PC-3 (cell line): ENCODE results near the gene GNAI1.

Experiments used
- EZH2phosphoT487 ChIP-seq: fragments of 300-600 bp; sonication (generic); IDR thresholded peaks from 2 replicates; pipeline ENCODE4 v1.6.1; 2018; ENCODE audit warnings: mild to moderate bottlenecking, antibody characterized with exemption, low read length, borderline replicate concordance
- TF ChIP-seq, protein P1 (sequence below): fragments of 300-600 bp; sonication (generic); conservative IDR thresholded peaks from 2 replicates; pipeline ENCODE4 v1.5.1; 2017; ENCODE audit warnings: antibody characterized with exemption, low read depth, mild to moderate bottlenecking, low read length

DNA sequence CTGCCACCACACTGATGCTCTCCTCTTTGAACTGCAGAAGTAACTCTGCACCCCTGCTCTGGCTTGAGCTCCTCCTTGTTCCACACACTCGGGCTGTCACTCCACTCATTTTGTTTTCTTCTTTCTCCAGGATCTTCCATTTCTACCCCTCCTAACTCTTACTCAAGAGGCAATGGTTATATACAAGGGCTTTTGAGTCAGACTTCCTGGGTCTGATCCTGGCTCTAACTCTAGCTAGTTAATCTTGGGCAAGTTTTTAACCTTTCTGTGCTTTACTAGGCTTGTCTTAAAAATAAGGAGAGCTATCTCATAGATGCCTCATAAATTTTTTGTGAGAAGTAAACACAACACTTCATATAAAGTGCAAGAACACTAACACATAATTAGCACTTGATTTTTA is 45.3 kb upstream of the GNAI1 start:
- TF ChIP-seq, protein P1, sequence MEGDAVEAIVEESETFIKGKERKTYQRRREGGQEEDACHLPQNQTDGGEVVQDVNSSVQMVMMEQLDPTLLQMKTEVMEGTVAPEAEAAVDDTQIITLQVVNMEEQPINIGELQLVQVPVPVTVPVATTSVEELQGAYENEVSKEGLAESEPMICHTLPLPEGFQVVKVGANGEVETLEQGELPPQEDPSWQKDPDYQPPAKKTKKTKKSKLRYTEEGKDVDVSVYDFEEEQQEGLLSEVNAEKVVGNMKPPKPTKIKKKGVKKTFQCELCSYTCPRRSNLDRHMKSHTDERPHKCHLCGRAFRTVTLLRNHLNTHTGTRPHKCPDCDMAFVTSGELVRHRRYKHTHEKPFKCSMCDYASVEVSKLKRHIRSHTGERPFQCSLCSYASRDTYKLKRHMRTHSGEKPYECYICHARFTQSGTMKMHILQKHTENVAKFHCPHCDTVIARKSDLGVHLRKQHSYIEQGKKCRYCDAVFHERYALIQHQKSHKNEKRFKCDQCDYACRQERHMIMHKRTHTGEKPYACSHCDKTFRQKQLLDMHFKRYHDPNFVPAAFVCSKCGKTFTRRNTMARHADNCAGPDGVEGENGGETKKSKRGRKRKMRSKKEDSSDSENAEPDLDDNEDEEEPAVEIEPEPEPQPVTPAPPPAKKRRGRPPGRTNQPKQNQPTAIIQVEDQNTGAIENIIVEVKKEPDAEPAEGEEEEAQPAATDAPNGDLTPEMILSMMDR = no peak
- no peak for TF ChIP-seq EZH2phosphoT487
